NCI-H345 (cell line): ENCODE measurements around the gene NLRC4.
"Not testable (repeated sequence)": the region's sequence is repeated elsewhere in the genome, so short reads cannot be mapped to it uniquely, and the experiment has no call there.

Source experiments
- DNase-seq: peaks from one replicate; lab custom pipeline; 2025; lab: John Stamatoyannopoulos, UW

Gene NLRC4, protein sequence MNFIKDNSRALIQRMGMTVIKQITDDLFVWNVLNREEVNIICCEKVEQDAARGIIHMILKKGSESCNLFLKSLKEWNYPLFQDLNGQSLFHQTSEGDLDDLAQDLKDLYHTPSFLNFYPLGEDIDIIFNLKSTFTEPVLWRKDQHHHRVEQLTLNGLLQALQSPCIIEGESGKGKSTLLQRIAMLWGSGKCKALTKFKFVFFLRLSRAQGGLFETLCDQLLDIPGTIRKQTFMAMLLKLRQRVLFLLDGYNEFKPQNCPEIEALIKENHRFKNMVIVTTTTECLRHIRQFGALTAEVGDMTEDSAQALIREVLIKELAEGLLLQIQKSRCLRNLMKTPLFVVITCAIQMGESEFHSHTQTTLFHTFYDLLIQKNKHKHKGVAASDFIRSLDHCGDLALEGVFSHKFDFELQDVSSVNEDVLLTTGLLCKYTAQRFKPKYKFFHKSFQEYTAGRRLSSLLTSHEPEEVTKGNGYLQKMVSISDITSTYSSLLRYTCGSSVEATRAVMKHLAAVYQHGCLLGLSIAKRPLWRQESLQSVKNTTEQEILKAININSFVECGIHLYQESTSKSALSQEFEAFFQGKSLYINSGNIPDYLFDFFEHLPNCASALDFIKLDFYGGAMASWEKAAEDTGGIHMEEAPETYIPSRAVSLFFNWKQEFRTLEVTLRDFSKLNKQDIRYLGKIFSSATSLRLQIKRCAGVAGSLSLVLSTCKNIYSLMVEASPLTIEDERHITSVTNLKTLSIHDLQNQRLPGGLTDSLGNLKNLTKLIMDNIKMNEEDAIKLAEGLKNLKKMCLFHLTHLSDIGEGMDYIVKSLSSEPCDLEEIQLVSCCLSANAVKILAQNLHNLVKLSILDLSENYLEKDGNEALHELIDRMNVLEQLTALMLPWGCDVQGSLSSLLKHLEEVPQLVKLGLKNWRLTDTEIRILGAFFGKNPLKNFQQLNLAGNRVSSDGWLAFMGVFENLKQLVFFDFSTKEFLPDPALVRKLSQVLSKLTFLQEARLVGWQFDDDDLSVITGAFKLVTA

DNA sequence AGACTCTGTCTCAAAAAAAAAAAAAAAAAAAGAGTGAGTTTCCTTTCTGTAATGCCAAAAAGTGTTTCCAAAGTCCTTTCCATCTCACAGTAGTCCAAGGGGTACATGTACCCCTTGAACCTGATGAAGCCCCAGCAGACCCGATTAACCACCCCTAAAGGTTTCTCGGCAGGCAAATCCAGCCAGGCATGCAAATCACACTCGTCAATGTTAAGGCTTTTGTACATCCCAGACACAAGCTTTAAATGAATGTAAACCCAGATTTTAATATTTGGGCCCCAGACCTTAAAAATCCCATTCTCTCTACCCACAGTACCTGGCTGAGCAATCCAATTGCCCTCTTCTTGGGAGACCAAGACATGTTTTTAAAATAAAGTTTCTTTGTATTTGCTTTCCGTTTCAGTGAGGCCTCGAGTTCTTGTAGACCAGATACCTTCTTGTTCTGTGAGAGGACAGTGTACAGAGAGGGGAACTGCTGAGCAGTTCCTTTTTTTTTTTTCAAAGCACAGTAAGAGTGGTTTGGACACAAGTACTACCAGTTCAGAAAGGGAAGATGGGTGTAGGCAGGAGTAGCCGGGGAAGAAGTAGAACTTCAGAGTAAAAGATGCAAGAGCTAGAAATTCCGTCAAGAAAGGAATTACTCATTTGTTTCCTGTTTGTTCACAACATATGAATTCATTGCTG lies at the start of gene NLRC4:
TSS of gene NLRC4 (minus strand) at position 465 of the 684 bp plus-strand sequence. CDS start 8,111 bp downstream, outside the sequence.
- DNase-seq = no peak

DNA sequence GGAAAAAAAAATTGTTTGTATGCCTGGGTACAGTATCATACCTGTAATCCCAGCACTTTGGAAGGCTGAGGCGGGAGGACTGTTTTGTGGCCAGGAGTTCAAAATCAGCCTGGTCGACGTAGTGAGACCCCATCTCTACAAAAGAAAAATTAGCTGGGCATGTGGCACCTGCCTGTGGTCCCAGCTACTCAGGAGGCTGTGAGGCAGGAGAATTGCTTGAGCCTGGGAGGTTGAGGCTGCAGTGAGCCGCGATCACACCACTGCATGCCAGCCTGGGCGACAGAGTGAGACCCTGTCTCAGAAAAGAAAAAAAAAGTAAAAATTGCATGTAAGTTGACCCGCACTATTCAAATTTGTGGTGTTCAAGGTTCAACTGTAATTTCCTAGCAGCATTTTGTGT lies 45.9 kb upstream of the NLRC4 start:
- DNase-seq = no peak

DNA sequence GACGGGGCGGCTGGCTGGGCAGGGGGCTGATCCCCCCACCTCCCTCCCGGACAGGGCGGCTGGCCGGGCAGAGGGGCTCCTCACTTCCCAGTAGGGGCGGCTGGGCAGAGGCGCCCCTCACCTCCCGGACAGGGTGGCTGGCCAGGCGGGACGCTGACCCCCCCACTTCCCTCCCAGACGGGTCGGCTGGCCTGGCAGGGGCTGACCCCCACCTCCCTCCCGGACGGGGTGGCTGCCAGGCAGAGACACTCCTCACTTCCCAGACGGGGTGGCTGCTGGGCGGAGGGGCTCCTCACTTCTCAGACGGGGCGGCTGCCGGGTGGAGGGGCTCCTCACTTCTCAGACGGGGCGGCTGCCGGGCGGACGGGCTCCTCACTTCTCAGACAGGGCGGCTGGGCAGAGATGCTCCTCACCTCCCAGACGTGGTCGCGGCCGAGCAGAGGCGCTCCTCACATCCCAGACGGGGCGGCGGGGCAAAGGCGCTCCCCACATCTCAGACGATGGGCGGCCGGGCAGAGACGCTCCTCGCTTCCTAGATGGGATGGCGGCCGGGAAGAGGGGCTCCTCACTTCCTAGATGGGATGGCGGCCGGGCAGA lies 29.4 kb upstream of the NLRC4 start:
- DNase-seq = not testable (repeated sequence)

DNA sequence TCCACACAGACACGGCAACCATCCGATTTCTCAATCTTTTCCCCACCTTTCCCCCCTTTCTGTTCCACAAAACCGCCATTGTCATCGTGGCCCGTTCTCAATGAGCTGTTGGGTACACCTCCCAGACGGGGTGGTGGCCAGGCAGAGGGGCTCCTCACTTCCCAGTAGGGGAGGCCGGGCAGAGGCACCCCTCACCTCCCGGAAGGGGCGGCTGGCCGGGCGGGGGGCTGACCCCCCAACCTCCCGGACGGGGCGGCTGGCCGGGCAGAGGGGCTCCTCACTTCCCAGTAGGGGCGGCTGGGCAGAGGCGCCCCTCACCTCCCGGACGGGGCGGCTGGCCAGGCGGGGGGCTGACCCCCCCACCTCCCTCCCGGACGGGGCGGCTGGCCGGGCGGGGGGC lies 28.8 kb upstream of the NLRC4 start:
- not testable (repeated sequence) for DNase-seq

DNA sequence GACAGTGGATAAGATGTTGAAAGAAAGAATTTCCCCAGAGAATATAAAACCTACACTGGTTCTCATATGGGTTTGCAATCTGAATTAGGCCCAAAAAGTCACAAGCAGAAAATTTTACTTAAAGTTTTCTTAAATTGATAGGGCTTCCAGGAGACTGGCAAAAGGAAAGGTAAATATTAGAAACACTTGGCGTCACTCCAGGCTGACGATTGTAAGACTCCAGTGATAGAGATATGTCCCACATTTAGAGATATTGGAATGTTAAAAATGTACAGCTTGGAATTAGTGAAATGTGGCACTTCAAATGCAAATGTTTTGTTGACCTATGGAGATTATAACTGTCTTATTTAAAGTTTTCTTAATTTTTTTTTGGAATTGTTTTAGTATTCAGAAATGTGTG lies 27.1 kb upstream of the NLRC4 start:
- DNase-seq = no peak

DNA sequence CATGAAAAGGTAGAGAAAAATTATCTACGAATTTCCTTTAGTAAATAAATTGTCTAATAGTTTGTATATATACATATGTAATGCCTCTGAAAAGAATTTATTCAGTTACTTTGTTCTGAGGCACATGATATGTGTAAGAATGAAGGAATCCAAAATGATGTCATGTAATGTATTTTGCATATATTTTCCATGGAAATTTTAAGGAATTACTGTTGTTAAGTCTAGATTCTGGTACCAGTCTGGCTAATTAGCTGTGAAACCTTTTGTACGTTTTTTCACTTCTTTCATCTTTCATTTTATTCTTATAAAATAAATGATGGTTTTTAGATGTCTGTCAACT lies 25.3 kb upstream of the NLRC4 start:
- DNase-seq = no peak

DNA sequence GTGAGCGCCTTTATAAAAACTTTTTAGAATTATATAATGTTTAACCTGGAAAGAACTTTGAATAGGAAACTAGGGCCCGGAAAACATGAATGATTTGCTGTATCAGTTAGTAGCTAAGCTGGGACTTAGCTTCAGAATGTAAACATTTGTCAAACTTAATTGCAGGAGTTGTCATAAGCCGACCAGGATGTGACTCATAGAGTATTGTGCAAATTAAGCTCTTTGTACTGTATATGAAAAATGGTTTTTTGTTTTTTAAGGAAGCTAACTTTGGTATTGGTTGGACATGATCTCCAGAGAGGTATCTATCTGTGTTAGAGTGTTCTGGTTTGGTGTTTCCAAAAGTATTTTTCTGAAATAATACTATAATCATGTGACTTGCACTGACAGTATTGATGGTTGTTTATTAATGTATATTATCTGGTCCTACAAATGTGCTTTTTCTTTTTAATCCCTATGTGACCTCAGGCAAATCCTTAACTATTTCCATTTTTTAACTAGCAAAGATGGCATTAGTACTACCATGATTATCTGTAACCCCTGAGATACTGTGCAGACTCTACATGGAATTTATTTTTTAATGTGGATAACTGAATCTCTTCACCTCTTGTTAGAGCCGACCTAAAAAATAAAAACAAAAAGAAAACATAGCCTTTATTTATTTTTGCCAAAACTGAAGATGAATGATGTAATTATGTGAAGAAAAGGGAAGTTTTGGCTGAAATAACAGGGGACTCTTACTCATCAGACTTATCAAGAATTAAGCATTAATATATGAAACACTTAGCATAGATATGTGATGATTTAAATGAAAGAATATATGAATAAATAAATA lies 24.7 kb upstream of the NLRC4 start:
- no peak for DNase-seq

DNA sequence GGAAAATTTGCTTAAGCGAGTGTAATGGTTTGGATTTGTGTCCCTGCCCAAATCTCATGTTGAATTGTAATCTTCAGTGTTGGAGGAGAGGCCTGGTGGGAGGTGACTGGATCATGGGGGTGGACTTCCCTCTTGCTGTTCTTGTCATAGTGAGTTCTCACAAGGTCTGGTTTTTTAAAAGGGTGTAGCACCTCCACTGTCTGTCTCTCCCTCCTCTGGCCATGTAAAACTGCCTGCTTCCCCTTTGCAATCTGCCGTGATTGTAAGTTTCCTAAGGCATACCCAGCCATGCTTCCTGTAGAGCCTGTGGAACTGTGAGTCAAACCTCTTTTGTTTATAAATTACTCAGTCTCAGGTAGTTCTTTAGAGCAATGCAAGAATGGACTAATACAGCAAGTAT lies 19.6 kb upstream of the NLRC4 start:
- DNase-seq = no peak

DNA sequence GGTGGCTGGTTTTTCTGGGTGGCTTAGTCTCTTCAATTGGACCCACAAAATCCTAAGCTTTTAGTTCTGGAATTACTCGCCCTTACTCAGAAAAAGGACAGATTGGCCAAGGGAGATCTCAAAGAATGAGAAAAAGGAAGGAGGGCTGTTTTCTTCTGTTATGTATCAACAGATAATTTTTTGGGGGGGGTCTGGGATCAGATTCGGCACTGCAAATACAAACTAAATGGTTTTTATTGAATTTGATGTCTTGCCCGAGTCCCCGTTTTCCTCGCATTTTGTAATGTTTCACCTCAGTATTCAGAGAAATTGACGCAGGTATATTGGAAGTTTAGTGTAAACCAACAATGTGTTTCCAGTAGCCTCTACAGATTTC lies 13.8 kb upstream of the NLRC4 start:
- no peak for DNase-seq

DNA sequence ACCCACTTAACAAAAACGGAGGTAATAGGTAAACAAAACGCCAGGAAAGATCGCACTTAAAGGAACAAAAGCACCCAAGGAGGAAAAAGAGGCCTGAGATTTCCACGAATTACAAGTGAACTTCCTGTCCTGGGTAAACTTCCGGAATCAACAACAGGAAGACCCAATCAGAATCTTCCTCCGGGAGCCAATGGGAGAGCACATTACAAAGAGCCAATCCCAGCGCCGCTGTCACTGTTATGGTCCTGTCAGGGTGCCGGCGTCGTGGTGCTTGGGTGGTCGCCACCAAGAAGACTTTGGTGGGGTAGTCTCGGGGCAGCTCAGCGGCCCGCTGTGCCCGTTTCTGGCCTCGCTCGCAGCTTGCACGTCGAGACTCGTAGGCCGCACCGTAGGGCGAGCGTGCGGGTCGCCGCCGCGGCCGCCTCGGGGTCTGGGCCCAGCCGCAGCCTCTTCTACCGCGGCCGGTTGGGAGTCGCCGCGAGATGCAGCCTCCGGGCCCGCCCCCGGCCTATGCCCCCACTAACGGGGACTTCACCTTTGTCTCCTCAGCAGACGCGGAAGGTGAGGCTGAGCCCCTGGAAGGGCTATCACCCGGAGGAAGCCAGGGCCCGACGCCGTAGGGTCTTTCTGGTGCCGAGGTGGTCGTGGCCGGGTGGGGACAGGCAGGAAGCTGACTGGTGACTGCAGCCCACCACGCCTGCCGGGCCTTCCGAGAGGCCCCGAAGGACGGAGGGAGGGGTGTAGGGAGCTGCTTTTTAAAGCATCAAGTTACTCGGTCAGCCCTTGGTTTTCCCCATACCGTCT lies 13.2 kb upstream of the NLRC4 start, which contains the start of gene YIPF4:
TSS of gene YIPF4 (plus strand) at position 231 of the 804 bp plus-strand sequence. CDS start at position 483, 252 bp downstream.
- peak; percentile 87 for DNase-seq

DNA sequence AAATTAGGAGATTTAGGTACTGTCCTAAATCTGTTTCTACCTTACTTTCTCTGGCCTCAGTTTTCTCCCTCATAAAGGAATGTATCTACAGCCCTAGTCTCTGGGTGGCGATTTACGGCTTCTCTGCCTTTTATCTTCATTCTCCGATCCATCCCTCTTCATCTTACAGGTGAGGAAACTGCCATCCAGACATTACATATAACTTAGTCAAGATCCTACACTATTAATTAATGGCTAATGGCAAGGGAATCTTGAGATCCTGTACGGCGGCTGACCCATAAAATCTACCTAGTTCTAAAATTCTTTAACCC lies 12.6 kb upstream of the NLRC4 start:
- no peak for DNase-seq

DNA sequence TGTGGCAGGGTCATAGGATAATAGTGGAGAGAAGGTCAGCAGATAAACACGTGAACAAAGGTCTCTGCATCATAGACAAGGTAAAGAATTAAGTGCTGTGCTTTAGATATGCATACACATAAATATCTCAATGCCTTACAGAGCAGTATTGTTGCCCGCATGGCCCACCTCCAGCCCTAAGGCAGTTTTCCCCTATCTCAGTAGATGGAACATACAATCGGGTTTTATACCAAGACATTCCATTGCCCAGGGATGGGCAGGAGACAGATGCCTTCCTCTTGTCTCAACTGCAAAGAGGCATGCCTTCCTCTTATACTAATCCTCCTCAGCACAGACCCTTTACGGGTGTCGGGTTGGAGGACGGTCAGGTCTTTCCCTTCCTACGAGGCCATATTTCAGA lies 11.1 kb upstream of the NLRC4 start:
- DNase-seq = not testable (repeated sequence)

DNA sequence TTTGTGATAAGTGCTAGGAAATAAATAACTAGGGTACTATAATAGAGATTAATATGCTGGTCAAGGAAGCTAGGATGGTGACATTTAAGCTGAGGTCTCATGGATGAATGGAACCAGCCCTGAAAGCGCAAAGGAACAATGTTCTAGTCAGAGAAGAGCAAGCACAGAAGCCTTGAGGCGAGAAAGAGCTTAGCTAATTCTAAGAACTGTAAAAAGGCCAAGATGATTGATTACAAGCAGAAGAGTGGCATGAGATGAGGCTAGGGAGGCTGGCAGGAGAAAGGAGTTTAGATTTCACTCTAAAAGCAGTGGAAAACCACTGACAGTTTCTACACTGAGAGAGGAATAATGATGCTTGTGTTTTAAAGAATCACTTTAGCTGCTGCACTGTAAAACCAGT lies 9.6 kb upstream of the NLRC4 start:
- no peak for DNase-seq

DNA sequence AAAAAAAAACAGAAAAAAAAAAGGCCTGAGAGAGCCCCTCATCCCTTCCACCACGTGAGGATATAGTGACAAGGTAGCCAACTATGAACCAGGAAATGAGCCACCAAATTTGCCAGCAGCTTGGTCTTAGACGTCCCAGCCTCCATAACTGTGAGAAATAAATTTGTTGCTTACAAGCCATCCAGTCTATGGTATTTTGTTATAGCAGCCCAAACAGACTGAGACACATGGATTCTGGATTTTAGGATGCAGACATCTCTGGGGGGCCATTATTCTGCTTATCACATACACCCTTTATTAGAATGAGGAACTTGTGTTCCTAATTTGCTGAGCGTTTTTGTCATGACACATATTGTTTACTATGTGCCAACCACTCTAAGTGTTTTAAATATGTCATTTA lies 7.6 kb upstream of the NLRC4 start:
- no peak for DNase-seq

DNA sequence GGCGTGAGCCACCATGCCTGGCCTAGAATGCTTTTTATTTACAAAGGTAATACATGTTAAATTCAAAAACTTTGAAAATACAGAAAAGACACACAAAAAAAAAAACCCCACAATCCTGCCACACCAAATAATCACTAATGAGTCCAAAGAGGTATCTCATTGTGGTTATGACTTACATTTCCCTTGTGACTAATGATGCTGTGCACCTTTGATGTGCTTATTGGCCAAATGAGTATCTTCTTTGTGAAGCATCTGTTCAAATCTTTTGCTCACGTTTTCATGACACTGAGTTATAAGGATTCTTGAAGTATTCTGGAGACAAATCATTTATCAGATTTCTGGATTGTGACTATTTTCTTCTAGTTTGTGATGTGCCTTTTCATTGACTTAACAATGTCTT lies 6.4 kb upstream of the NLRC4 start:
- DNase-seq = no peak

DNA sequence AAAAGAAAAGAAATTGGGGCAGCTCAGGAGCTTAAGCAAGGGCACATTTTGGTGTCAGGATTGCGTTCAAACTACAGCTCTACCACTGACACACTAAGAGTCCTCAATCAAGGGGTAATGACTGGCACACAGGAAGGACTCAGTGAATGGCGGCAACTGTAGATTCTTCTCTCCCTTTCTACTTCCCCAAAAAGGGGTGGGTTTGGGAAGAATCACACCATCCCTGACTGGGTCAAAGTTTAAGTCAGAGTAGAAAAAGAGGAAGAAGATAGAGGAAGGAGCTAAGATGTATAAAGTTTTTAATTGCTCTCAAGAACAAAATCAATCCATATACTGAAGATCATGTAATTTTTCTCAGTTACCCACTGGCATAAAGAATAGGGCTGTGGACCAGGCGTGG lies 2.6 kb downstream of the NLRC4 start:
- no peak for DNase-seq

DNA sequence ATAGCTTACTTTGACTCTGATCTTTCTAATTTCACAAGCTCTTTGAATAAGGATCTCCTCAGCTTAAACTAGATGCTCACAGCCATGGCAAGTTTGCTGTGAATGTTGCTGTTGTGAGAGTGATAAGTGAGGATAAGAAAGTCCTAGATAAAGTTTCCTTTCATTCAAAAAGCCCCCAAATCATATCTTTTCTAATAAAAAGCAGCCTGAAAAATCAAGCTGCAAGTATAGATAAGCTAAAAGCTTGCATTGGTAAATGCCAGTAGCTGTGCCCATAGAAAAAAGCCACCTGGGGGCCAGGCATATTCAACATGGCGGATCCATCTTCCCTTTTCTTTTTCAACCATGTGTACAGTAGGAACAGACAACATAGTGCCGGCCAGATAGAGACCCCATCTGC lies 4.3 kb downstream of the NLRC4 start:
- DNase-seq = no peak

DNA sequence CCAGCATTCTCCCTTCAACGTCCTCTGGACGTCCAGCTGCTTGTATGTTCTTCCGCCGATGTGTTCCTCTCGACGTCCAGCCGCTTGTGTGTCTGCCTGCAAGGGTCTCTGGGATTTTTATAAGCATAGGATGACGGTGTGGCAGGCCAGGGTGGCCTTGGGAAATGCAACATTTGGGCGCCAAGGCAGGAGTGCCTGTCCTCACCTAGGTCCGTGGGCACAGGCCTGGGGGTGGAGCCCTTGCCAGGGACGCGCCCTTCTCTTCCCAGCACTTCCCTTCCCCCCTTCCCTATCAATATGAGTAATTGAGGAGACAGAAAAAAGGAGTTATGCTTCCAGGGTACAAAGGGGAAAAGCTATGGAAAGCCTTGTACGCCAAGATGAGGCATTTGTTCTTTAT lies 6.4 kb downstream of the NLRC4 start:
- DNase-seq = no peak

DNA sequence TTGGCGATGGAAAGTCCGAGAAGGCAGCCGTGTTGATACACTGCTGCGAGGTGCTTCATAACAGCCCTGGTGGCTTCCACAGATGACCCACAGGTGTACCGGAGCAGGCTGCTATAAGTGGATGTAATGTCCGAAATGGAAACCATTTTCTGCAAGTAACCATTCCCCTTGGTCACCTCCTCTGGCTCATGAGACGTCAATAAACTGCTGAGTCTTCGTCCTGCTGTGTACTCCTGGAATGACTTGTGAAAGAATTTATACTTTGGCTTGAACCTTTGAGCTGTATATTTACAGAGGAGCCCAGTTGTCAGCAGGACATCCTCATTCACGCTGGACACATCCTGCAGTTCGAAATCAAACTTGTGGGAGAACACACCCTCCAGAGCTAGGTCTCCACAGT lies 14.4 kb downstream of the NLRC4 start:
- no peak for DNase-seq

DNA sequence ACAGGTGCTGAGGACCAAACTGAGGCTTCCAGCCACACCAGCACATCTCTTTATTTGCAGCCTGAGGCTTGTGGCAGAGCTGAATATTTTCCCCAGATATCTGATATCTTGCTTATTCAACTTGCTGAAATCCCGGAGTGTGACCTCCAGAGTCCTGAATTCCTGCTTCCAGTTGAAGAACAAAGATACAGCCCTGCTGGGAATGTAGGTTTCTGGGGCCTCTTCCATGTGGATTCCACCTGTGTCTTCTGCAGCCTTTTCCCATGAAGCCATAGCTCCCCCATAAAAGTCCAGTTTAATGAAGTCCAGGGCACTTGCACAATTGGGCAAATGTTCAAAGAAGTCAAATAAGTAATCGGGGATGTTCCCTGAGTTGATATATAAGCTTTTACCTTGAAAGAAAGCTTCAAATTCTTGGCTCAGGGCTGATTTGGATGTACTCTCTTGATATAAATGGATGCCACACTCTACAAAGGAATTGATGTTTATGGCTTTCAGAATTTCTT lies 14.9 kb downstream of the NLRC4 start:
- DNase-seq = no peak
